ENCODE measurements around the gene PSTPIP2.

DNA sequence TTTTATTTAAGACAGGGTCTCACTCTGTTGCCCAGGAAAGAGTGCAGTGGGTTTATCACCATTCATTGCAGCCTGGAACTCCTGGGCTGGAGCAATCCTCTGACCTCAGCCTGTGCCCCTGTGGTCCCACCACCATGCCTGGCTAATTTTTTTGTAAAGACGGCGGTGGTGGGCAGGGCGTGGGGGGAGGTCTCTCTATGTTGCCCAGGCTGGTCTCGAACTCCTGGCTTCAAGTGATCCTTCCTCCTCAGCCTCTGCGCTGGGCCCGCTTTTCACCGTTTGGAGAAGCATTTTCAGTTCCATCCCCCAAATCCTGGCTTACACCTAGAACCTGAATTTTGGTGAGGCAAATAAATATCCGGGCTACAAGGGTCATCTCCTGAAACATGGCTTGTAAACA is 27.4 kb upstream of the PSTPIP2 start:
- TF ChIP-seq, protein P1, sequence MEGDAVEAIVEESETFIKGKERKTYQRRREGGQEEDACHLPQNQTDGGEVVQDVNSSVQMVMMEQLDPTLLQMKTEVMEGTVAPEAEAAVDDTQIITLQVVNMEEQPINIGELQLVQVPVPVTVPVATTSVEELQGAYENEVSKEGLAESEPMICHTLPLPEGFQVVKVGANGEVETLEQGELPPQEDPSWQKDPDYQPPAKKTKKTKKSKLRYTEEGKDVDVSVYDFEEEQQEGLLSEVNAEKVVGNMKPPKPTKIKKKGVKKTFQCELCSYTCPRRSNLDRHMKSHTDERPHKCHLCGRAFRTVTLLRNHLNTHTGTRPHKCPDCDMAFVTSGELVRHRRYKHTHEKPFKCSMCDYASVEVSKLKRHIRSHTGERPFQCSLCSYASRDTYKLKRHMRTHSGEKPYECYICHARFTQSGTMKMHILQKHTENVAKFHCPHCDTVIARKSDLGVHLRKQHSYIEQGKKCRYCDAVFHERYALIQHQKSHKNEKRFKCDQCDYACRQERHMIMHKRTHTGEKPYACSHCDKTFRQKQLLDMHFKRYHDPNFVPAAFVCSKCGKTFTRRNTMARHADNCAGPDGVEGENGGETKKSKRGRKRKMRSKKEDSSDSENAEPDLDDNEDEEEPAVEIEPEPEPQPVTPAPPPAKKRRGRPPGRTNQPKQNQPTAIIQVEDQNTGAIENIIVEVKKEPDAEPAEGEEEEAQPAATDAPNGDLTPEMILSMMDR (IDR thresholded peaks at IDR 0.05), result no peak
- no peak for TF ChIP-seq POLR2AphosphoS5 (IDR thresholded peaks at IDR 0.05; ENCODE audit: low read depth, low read length)
- TF ChIP-seq TCF7L2 (IDR thresholded peaks at IDR 0.05; ENCODE audit: low read depth, low read length), result no peak
- TF ChIP-seq, protein P2, sequence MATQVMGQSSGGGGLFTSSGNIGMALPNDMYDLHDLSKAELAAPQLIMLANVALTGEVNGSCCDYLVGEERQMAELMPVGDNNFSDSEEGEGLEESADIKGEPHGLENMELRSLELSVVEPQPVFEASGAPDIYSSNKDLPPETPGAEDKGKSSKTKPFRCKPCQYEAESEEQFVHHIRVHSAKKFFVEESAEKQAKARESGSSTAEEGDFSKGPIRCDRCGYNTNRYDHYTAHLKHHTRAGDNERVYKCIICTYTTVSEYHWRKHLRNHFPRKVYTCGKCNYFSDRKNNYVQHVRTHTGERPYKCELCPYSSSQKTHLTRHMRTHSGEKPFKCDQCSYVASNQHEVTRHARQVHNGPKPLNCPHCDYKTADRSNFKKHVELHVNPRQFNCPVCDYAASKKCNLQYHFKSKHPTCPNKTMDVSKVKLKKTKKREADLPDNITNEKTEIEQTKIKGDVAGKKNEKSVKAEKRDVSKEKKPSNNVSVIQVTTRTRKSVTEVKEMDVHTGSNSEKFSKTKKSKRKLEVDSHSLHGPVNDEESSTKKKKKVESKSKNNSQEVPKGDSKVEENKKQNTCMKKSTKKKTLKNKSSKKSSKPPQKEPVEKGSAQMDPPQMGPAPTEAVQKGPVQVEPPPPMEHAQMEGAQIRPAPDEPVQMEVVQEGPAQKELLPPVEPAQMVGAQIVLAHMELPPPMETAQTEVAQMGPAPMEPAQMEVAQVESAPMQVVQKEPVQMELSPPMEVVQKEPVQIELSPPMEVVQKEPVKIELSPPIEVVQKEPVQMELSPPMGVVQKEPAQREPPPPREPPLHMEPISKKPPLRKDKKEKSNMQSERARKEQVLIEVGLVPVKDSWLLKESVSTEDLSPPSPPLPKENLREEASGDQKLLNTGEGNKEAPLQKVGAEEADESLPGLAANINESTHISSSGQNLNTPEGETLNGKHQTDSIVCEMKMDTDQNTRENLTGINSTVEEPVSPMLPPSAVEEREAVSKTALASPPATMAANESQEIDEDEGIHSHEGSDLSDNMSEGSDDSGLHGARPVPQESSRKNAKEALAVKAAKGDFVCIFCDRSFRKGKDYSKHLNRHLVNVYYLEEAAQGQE (IDR thresholded peaks at IDR 0.05; ENCODE audit: insufficient read depth in 1 of 2, low read depth in 2 of 2, low read length in 1 of 2), result no peak
- TF ChIP-seq SIN3A (IDR thresholded peaks at IDR 0.05; ENCODE audit: borderline replicate concordance, insufficient read depth, low read depth, low read length), result no peak
